Left ventricle myocardium inferior (tissue), 1 donor: ENCODE results near the gene MAU2. TPM values are rescaled to one million over a fixed set of nuclear protein-coding genes. Genes with fewer than 3 reads are reported as not detected.

Experiments used
- DNase-seq: peaks from one replicate; pipeline ENCODE4 v3.0.0-alpha.2; 2020
- H3K27ac ChIP-seq: fragments of 200-600 bp; replicated peaks from 2 replicates; pipeline ENCODE4 v1.8.0; 2021
- H3K27me3 ChIP-seq: fragments of 200-600 bp; 2 replicates; pipeline ENCODE4 v1.8.0; 2021; ENCODE audit warnings: low read depth
- H3K36me3 ChIP-seq: fragments of 200-600 bp; 2 replicates; pipeline ENCODE4 v1.8.0; 2021
- H3K4me1 ChIP-seq: fragments of 200-600 bp; 2 replicates; pipeline ENCODE4 v1.8.0; 2021
- H3K4me3 ChIP-seq: fragments of 200-600 bp; 2 replicates; pipeline ENCODE4 v1.8.0; 2021; ENCODE audit warnings: mild to moderate bottlenecking, moderate library complexity
- H3K9me3 ChIP-seq: fragments of 200-600 bp; replicated peaks from 2 replicates; pipeline ENCODE4 v1.8.0; 2021
- intact Hi-C: fragments of 100-400 bp; cut with micrococcal nuclease; formaldehyde crosslinking; loops from one replicate; pipeline ENCODE4 v1.11.0; 2022
- total RNA-seq: library from RNA; stranded (reverse); fragmentation: NEBNext Ultra II Directional; extraction: Animal tissue kit (Norgen Biotek cat#: 25700); gene quantifications from one replicate; pipeline ENCODE4 v1.2.1, GENCODE V29; 2021
- TF ChIP-seq, protein P1 (sequence below): fragments of 200-600 bp; IDR thresholded peaks from 2 replicates; pipeline ENCODE4 v1.8.0; 2021; ENCODE audit warnings: antibody characterized with exemption, mild to moderate bottlenecking, borderline replicate concordance
- donor health status: DM: no; HTN: yes; CAD: no; lungs with severe emphysema.

Gene MAU2
- total RNA-seq, 1 donor from 2014 or later = 33.0 TPM

DNA sequence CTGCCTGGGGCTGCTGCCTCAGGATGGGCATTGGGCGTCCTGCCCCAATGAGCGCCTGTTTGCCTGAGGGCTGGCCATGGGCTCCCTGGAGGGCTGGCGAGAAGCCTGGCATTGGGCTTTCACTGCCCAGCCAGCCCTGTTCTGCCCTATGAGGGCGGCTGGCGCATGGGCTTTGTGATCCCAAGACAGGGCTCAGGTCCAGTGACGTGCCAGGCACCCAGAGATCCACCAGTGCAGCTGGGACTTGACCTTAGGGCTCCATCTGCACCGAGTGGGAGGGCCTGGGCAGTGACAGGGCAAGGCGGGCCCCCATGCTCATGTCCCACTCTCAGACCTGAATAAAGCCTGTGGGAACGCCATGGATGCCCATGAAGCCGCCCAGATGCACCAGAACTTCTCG, 34.3 kb downstream of the MAU2 start:
- peaks cover 6% of the 10 kb centered on the region for H3K4me1 ChIP-seq
- no peaks in the 10 kb centered on the region for H3K27me3 ChIP-seq
- no peak for DNase-seq
- no peak overlapping the region for H3K4me3 ChIP-seq
- TF ChIP-seq, protein P1, sequence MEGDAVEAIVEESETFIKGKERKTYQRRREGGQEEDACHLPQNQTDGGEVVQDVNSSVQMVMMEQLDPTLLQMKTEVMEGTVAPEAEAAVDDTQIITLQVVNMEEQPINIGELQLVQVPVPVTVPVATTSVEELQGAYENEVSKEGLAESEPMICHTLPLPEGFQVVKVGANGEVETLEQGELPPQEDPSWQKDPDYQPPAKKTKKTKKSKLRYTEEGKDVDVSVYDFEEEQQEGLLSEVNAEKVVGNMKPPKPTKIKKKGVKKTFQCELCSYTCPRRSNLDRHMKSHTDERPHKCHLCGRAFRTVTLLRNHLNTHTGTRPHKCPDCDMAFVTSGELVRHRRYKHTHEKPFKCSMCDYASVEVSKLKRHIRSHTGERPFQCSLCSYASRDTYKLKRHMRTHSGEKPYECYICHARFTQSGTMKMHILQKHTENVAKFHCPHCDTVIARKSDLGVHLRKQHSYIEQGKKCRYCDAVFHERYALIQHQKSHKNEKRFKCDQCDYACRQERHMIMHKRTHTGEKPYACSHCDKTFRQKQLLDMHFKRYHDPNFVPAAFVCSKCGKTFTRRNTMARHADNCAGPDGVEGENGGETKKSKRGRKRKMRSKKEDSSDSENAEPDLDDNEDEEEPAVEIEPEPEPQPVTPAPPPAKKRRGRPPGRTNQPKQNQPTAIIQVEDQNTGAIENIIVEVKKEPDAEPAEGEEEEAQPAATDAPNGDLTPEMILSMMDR = no peak
- H3K9me3 ChIP-seq = no peaks in the 10 kb centered on the region
- peaks cover 76% of the 10 kb centered on the region for H3K36me3 ChIP-seq
- intact Hi-C loops = no loop called here
- no peak overlapping the region for H3K27ac ChIP-seq

DNA sequence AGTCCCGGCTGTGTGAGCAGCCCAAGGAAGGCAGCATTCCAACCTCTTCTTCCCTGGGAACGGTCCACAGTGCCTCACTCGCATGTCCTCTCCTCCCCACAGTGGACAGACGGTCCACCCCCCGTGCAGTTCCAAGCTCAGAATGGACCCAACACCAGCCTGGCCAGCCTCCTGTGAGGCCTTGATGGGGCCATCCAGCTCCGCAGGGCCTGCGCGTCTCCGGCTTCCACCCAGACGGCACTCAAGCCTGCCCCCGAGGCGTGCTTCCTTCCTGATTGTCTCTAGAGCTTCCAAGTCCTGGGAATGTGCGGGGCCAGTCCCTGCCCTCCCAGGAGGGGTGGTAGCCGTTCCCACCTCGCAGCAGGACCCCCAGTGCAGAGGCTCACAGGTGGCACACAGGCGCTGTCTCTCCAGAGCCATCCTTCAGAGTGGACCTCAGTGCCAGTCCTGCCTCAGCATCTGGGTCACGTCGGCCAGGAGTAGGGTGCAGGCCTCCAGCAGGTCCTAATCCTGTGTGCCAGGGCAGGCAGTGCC, 35.0 kb downstream of the MAU2 start:
- H3K27me3 ChIP-seq = no peaks in the 10 kb centered on the region
- H3K36me3 ChIP-seq = peaks cover 71% of the 10 kb centered on the region
- TF ChIP-seq, protein P1 = no peak
- no peak for DNase-seq
- intact Hi-C loops = no loop called here
- no peaks in the 10 kb centered on the region for H3K9me3 ChIP-seq
- no peak overlapping the region for H3K4me3 ChIP-seq
- H3K27ac ChIP-seq = no peak overlapping the region
- peaks cover 7% of the 10 kb centered on the region for H3K4me1 ChIP-seq

DNA sequence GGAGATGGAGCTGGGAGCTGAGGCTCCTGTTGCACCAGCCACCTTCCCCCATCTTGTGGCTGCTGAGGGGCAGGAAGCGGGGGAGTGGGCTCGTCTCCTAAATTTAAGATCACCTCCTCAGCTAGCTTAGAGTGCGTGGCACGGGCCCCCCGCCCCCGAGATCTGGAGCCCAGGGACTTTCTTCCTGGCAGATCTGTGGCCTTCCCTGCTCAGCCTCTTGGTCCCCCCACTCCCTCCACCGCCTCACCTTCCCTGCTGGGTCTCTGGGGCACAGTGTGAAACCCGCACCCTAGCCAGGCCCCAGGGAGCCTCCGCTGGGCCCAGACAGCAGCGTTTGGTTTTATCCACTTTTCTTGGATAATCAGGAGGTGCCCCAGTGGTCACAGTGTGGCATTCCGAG, 35.9 kb downstream of the MAU2 start:
- TF ChIP-seq, protein P1 = no peak
- DNase-seq = no peak
- Histone ChIP-seq H3K36me3 (peaks cover 63% of the 10 kb centered on the region), H3K9me3 (no peaks in the 10 kb centered on the region), H3K4me1 (peaks cover 15% of the 10 kb centered on the region), H3K27me3 (no peaks in the 10 kb centered on the region), H3K27ac (no peak overlapping the region), H3K4me3 (no peak overlapping the region)
- intact Hi-C loops = no loop called here

DNA sequence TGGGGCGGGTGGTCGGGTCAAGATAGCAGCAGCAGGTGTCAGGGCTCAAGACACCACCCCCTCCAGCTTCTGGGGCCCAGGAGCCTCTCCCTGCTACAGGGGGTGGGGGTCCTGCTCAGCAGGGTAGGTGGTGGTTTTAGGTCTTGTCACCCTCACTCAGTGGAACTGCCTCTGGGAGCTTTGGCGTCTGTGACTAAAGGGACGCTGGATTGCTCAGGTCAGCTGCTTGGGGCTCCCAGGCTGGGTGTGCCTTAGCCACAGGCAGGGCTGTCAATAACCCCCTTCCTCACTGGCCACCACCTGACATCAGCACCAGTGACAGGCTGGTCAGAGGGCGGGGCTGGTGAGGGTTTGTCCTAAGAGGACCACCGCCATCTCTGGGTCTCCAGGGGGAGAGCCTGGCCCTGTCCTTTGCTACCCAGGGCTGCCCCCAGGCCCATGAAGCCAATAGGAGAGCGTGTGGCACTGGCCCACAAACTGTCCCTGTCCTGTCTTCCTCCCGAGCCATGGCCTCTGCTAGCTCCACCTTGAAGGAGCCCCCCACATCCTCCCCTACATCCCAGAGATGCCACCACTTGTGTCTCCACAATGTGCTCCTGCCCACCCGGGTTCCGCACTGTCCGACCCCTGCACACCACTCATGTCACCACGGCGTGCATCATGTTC, 36.4 kb downstream of the MAU2 start:
- Histone ChIP-seq H3K27ac (no peak overlapping the region), H3K4me1 (peaks cover 16% of the 10 kb centered on the region), H3K4me3 (no peak overlapping the region), H3K27me3 (no peaks in the 10 kb centered on the region), H3K9me3 (no peaks in the 10 kb centered on the region), H3K36me3 (peaks cover 57% of the 10 kb centered on the region)
- TF ChIP-seq, protein P1 = no peak
- no peak for DNase-seq
- intact Hi-C loops = no loop called here

DNA sequence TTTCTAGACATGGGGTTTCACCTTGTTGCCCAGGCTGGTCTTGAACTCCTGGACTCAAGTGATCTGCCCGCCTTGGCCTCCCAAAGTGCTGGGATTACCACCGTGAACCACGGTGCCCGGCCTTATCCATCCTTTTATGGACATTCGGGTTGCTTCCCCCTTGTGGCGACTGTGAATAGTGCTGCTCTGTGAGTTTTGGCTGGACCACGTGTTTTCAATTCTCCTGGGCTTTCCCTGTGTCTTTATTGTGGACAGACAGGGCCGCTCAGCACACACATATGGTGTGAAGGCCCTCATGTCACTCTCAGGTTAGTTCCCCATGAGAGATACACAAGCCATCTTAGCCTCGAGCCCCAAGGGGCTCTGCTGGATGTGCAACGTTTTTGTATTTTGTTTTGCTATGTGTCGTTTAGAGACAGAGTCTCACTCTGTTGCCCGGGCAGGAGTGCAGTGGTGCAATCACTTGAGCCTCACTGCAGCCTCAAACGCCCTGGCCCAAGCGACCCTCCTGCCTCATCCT, 40.5 kb downstream of the MAU2 start:
- peak; percentile 78 for DNase-seq
- TF ChIP-seq, protein P1 = peak; percentile 90
- H3K4me3 ChIP-seq = no peak overlapping the region
- no peaks in the 10 kb centered on the region for H3K27me3 ChIP-seq
- intact Hi-C loops = loop anchor here (5.0 kb wide), 1 partner anchor 131 kb away; no protein-coding TSS in a partner anchor
- no peaks in the 10 kb centered on the region for H3K9me3 ChIP-seq
- peaks cover 24% of the 10 kb centered on the region for H3K4me1 ChIP-seq
- peak overlapping the region; percentile 44 for H3K27ac ChIP-seq
- H3K36me3 ChIP-seq = peaks cover 16% of the 10 kb centered on the region
